GM12872 (cell line): ENCODE results near the gene ZNF490.

Source experiments
- CTCF ChIP-seq: IDR thresholded peaks from 3 replicates; pipeline ENCODE4 v1.5.1; 2011; ENCODE audit warnings: low read depth, mild to moderate bottlenecking, low read length, moderate library complexity; ENCODE audit not compliant: insufficient read depth

The ZNF490 gene

GRCh38 chr19:12580180-12580694, 30.4 kb downstream of the ZNF490 start:
- no peak for TF ChIP-seq CTCF

GRCh38 chr19:12578641-12579040, 32.0 kb downstream of the ZNF490 start:
- no peak for TF ChIP-seq CTCF

- no peak for TF ChIP-seq CTCF
Measured at GRCh38 chr19:12574036-12574435, 36.6 kb downstream of the ZNF490 start.

GRCh38 chr19:12567951-12568350, 42.7 kb downstream of the ZNF490 start:
- TF ChIP-seq CTCF: no peak

GRCh38 chr19:12564016-12564664, 46.5 kb downstream of the ZNF490 start:
- peak; percentile 98 for TF ChIP-seq CTCF

- no peak for TF ChIP-seq CTCF
Measured at GRCh38 chr19:12555456-12555930, 55.1 kb downstream of the ZNF490 start.

- no peak for TF ChIP-seq CTCF
Measured at GRCh38 chr19:12551060-12551832, 59.4 kb downstream of the ZNF490 start, which contains the start of gene ZNF564. Gene ZNF564 (minus strand): TSS chr19:12551482. CDS start chr19:12551332, 150 bp downstream.
